Right forelimb (tissue), 1 donor: ENCODE results near the gene CACNA1H.
"Not testable (repeated sequence)": the region's sequence is repeated elsewhere in the genome, so short reads cannot be mapped to it uniquely, and the experiment has no call there.

Experiments used
- DNase-seq: peaks from one replicate; pipeline ENCODE4 v3.0.0-alpha.2; 2018

The CACNA1H gene

DNA sequence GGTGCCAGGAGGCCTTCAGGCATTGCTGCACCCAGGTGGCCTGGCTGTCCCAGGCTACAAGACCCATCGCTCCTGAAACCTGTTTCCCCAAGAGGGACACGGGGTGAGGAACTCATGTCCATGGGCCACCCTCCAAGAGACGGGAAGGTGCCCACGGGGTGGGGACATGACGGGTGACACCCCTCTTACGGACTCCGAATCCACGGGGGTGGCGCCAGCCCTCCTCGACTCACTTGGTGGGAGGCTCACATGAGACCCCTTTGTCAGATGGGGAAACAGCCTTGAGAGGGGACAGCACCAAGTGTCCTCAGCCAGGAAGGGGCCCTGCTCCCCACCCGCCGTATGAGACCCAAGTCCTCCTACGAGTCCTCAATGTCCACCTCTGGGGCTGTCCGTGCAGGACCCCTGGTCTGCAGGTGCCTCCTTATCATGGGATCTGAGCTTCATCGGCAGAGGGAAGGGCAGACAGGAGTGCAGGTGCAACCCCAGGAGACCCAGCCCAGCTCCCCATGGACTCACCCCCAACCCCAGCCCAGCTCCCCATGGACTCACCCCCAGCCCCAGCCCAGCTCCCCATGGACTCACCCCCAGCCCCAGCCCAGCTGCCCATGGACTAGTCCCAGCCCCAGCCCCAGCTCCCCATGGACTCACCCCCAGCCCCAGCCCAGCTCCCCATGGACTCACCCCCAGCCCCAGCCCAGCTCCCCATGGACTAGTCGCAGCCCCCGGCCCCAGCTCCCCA is 77.7 kb downstream of the CACNA1H start:
- DNase-seq = not testable (repeated sequence)

DNA sequence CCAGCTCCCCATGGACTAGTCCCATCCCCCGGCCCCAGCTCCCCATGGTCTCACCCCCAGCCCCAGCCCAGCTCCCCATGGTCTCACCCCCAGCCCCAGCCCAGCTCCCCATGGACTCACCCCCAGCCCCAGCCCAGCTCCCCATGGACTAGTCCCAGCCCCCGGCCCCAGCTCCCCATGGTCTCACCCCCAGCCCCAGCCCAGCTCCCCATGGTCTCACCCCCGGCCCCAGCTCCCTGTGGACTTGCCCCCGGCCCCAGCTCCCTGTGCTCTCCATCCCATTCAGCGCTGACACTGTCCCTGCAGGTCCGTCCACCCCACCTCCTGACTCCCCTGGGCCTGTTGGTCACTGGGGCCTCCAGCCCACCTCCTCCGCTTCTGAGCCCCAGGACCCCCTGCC is 78.4 kb downstream of the CACNA1H start:
- not testable (repeated sequence) for DNase-seq

DNA sequence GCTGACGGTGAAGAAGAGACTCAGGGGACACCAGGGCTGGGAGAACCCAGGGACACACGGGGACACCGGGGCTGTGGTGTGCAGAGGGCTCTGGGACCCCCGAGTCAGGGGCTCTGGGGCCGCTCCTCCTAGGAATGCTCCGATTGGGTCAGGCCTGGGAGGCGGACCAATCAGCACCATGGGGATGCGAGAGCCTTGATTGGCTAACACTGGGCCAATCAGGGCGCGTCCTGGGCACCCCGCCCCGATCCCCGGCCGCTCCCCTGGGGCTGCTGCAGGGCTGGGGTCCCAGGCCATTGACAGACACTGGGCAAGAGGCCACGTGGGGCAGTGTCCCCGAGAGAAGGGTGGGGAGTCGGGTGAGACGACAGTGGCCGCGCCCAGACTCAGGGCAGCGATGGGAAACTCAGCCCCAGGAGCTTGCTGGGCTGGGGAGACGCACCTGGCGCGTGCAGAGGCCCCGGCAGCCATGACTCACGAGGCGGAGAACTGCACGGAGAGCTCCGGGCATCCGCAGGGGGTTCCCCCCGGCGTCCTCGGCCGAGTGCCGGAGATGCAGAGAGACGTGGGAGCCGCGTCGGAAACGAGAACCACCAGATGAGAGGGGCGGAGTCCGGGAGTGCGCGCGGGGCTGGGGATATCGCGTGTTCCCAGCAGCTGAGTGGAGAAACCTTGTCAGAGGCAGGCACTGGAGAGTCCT is 79.3 kb downstream of the CACNA1H start:
- DNase-seq = not testable (repeated sequence)

DNA sequence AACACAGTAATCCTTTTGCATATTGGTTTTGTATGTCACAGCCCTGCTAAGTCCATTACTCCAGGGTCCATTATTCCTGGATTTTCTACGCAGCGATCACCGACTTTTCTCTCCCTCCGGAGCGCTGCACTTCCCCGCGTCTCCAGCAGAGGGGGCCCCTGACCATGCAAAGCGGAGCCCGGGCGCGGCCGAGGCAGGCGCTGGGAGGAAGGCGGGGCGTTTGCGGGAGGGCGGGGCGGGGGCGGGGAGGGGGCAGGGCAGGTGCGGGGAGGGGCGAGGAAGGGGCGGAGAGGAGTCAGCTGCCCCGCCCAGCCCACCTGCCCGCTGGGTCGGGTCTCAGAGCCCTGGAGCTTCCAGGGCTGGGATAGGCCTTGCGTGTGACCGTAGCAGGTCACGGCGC is 83.8 kb downstream of the CACNA1H start:
- not testable (repeated sequence) for DNase-seq

- no peak for DNase-seq
Observed at GRCh38 chr16:1237990-1238389, 85.1 kb downstream of the CACNA1H start.

DNA sequence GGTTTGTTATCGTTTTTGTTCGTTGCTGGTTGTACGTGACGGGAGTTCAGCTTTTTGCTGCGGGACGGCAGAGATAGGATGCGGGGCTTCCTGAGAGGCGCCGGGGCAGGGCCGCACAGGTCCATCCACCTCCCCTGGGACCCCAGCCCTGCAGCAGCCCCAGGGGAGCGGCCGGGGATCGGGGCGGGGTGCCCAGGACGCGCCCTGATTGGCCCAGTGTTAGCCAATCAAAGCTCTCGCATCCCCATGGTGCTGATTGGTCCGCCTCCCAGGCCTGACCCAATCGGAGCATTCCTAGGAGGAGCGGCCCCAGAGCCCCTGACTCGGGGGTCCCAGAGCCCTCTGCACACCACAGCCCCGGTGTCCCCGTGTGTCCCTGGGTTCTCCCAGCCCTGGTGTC is 86.0 kb downstream of the CACNA1H start:
- not testable (repeated sequence) for DNase-seq

DNA sequence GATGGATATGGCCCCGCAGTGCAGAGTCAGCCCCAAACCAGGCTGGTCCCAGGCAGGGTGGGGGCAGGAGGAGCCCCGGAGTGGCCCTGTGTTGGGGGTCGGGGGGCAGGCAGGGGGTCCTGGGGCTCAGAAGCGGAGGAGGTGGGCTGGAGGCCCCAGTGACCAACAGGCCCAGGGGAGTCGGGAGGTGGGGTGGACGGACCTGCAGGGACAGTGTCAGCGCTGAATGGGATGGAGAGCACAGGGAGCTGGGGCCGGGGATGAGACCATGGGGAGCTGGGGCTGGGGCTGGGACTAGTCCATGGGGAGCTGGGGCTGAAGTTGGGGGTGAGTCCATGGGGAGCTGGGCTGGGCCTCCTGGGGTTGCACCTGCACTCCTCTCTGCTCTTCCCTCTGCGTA is 86.7 kb downstream of the CACNA1H start:
- DNase-seq = not testable (repeated sequence)

DNA sequence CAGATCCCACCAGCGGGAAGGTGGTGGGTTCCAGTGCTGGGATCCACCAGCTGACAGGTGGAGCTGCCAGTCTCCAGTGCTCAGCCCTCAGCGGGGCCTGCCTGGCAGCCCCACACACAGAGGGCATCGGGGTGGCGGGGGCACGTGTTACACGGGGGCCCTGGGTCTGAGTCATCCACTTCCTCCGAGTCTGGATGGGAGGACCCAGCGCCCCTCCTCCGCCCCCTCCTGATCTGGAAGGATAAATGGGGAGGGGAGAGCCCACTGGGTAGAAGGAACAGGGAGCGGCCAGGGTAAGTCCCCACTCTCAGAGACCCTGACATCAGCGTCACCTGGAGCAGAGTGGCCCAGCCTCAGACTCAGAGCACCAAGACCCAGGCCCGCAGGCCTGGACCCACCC is 87.5 kb downstream of the CACNA1H start, which contains the start of gene TPSAB1:
TSS of gene TPSAB1 (plus strand) at position 270 of the 400 bp plus-strand sequence. CDS start 234 bp downstream, outside the sequence.
- not testable (repeated sequence) for DNase-seq

- not testable (repeated sequence) for DNase-seq
Observed at GRCh38 chr16:1241081-1241480, 88.2 kb downstream of the CACNA1H start.

DNA sequence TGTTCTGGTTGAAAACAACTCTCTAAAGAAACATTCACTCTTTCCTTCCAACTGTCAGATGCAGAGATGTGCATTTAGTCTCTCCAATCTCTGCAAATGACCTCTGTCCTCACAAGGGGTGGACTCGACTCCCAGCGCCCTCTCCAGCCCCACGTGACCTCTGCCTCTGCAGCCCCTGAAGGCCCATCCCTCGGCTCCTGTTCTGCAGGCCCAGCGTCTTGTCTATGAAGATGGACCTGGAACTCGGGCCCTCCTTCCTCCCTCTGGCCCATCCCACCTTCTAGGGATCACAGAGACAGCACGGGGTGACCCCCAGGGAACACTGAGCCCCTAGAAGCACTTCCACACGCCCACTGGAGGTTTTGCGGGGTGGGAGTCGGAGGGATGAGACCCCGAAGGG is 90.5 kb downstream of the CACNA1H start:
- not testable (repeated sequence) for DNase-seq

DNA sequence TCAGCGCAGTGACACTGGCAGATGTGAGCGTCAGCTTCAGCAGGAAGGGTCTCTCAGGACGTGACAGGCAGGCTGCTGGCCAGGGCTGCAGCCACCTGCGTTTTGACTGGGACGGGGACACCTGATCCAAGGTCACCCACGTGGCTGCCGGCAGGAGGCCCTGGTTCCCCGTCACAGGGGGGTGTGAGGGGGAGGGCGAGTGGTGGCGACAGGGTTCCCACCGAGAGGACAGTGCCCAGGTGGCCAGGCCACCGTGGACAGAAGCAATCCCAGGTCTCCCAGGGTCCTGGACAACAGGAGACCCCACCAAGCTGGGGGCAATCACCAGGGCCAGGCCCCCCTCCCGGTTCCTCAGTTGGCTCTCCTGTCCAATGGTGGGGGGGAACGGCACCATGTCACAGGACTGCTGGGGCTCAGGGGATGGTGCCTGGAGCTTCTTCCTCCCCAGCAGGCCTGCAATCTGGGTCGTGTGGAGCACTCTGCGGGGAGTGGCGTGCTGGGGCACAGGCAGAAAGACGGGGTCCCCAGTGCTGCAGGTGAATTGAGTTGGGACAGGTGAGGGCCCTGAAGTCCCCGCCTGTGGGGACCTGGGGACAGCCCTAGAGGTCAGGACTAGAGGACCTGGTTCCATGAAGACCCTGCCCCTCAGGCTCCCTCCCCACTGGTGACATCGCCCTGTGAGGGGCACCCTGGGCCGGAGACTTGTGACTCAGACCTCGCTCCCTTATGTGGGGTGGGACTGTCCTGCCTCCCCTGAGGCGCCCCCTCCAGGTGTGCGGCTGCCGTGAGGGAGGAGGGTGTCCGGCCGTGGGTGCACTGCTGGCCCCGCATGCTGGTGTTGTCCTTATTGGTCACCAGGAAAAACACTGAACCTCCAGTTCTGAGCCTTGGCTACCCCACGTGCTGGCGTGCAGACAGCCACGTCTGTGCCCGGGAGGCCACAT is 91.3 kb downstream of the CACNA1H start:
- not testable (repeated sequence) for DNase-seq

- no peak for DNase-seq
Observed at GRCh38 chr16:1244881-1245280, 92.0 kb downstream of the CACNA1H start.

GRCh38 chr16:1245452-1246020 is 92.6 kb downstream of the CACNA1H start:
- DNase-seq = no peak

DNA sequence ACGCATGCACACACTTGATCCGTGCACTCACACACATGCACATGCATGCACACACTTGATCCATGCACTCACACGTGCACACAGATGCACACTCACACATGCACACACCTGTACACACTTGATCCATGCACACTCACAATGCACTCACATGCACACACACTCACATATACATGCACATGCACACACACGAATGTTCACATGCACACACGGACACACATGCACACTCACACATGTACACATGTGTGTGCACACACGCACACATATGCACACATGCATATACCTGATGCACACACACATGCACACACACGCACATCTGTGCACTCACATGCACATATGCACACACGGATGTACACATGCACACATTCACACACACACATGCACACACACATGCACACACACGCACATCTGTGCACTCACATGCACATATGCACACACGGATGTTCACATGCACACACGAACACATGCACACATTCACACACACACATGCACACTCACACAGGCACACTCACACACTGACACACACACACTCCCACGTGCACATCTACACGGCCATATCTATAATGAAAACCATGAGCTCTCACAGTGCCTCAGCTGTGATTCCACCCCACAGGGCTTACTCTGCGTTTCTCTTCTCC is 95.1 kb downstream of the CACNA1H start:
- not testable (repeated sequence) for DNase-seq

- not testable (repeated sequence) for DNase-seq
Observed at GRCh38 chr16:1249031-1249755, 96.3 kb downstream of the CACNA1H start.

- DNase-seq = not testable (repeated sequence)
Observed at GRCh38 chr16:1253701-1254364, 100.9 kb downstream of the CACNA1H start.

DNA sequence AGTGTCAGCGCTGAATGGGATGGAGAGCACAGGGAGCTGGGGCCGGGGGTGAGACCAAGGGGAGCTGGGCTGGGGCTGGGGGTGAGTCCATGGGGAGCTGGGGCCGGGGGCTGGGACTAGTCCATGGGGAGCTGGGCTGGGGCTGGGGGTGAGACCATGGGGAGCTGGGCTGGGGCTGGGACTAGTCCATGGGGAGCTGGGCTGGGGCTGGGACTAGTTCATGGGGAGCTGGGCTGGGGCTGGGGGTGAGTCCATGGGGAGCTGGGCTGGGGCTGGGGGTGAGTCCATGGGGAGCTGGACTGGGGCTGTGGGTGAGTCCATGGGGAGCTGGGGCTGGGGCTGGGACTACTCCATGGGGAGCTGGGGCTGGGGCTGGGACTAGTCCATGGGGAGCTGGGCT is 101.9 kb downstream of the CACNA1H start:
- not testable (repeated sequence) for DNase-seq

DNA sequence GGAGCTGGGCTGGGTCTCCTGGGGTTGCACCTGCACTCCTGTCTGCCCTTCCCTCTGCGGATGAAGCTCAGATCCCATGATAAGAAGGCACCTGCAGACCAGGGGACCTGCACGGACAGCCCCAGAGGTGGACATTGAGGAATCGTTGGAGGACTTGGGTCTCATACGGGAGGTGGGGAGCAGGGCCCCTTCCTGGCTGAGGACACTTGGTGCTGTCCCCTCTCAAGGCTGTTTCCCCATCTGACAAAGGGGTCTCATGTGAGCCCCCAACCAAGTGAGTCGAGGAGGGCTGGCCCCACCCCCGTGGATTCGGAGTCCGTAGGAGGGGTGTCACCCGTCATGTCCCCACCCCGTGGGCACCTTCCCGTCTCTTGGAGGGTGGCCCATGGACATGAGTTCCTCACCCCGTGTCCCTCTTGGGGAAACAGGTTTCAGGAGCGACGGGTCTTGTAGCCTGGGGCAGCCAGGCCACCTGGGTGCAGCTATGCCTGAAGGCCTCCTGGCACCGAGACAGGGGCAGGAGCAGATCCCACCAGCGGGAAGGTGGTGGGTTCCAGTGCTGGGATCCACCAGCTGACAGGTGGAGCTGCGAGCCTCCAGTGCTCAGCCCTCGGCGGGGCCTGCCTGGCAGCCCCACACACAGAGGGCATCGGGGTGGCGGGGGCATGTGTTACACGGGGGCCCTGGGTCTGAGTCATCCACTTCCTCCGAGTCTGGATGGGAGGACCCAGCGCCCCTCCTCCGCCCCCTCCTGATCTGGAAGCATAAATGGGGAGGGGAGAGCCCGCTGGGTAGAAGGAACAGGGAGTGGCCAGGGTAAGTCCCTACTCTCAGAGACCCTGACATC is 102.6 kb downstream of the CACNA1H start, which contains the start of gene TPSD1:
TSS of gene TPSD1 (plus strand) at position 794 of the 847 bp plus-strand sequence. CDS start 212 bp downstream, outside the sequence.
- DNase-seq = not testable (repeated sequence)

- not testable (repeated sequence) for DNase-seq
Observed at GRCh38 chr16:1256296-1256873, 103.5 kb downstream of the CACNA1H start.
